SK-N-SH (cell line): ENCODE data around the gene PLD1. TPM values are rescaled to one million over a fixed set of nuclear protein-coding genes. Genes with fewer than 3 reads are reported as not detected.
A peak's percentile ranks its signal among the peaks of the same experiment; 100 is the strongest.

Experiments used
- CTCF ChIA-PET: fragments of 300-600, 350-600 bp; formaldehyde crosslinking; extraction: SDS; loops from one replicate; lab custom pipeline; 2021; lab: Yijun Ruan, JAX
- POLR2A ChIA-PET: fragments of 350-600 bp; sonication (Branson Sonifier 250); formaldehyde crosslinking; extraction: SDS; loops from one replicate; lab custom pipeline; 2020; ENCODE audit warnings: antibody characterized with exemption, inconsistent platforms; lab: Yijun Ruan, JAX
- DNase-seq: peaks from one replicate; pipeline ENCODE4 v3.0.0; 2012
- H2AFZ ChIP-seq: fragments of 200-600 bp; sonication (generic); 2 replicates; pipeline ENCODE4 v1.8.1; 2016; ENCODE audit warnings: antibody characterized with exemption, mild to moderate bottlenecking, low read depth
- H3F3A ChIP-seq: fragments of 200-600 bp; sonication (generic); replicated peaks from 2 replicates; pipeline ENCODE3; 2016; ENCODE audit warnings: antibody characterized with exemption, mild to moderate bottlenecking; ENCODE audit not compliant: insufficient read depth
- H3K27ac ChIP-seq, 2 experiments: fragments of 200-500 bp in 1 of 2; fragments of 200-600 bp in 1 of 2; sonication (Bioruptor generic) in 1 of 2; sonication (generic), shearing (Covaris generic) in 1 of 2; 2 replicates each; pipeline versions ENCODE4 v1.5.1 to v1.6.1; 2014 to 2016; ENCODE audit warnings: low read depth in 2 of 2, inconsistent platforms in 1 of 2, low read length in 1 of 2, mild to moderate bottlenecking in 1 of 2, mixed read lengths in 1 of 2
- H3K27me3 ChIP-seq: fragments of 200-600 bp; sonication (generic), shearing (Covaris generic); 2 replicates; pipeline ENCODE4 v1.6.1; 2016; ENCODE audit warnings: mixed run types; ENCODE audit not compliant: insufficient read depth
- H3K36me3 ChIP-seq, 2 experiments: fragments of 200-500 bp in 1 of 2; fragments of 200-600 bp in 1 of 2; sonication (Bioruptor generic) in 1 of 2; sonication (generic) in 1 of 2; replicated peaks in 1 of 2; 2 replicates each; pipeline versions ENCODE3 to v1.5.1; 2014 to 2016; ENCODE audit warnings: low read length in 1 of 2, mild to moderate bottlenecking in 1 of 2; ENCODE audit not compliant: insufficient read depth in 2 of 2, control insufficient read depth in 1 of 2
- H3K4me1 ChIP-seq, 2 experiments: fragments of 200-500 bp in 1 of 2; fragments of 200-600 bp in 1 of 2; sonication (Bioruptor generic) in 1 of 2; sonication (generic), shearing (Covaris generic) in 1 of 2; 2 replicates each; pipeline versions ENCODE4 v1.5.1 to v1.6.1; 2014 to 2016; ENCODE audit warnings: low read depth in 1 of 2, low read length in 1 of 2, mixed run types in 1 of 2; ENCODE audit not compliant: insufficient read depth in 2 of 2, control insufficient read depth in 1 of 2
- H3K4me2 ChIP-seq: fragments of 200-600 bp; sonication (generic), shearing (Covaris generic); 2 replicates; pipeline ENCODE4 v1.6.1; 2017; ENCODE audit warnings: mixed run types
- H3K4me3 ChIP-seq, 2 experiments: fragments of 200-500 bp in 1 of 2; fragments of 200-600 bp in 1 of 2; sonication (Bioruptor generic) in 1 of 2; sonication (generic), shearing (Covaris generic) in 1 of 2; 2 replicates each; pipeline versions ENCODE4 v1.5.1 to v1.8.1; 2014 to 2016; ENCODE audit warnings: low read depth in 2 of 2, inconsistent platforms in 1 of 2, low read length in 1 of 2, mild to moderate bottlenecking in 1 of 2, mixed read lengths in 1 of 2, moderate library complexity in 1 of 2
- H3K79me2 ChIP-seq: fragments of 200-600 bp; sonication (generic); 2 replicates; pipeline ENCODE4 v1.8.1; 2017; ENCODE audit warnings: mild to moderate bottlenecking; ENCODE audit not compliant: insufficient read depth
- H3K9ac ChIP-seq: fragments of 200-600 bp; sonication (generic); 2 replicates; pipeline ENCODE4 v1.6.1; 2017; ENCODE audit warnings: mixed run types
- H3K9me2 ChIP-seq: fragments of 200-600 bp; sonication (generic); 2 replicates; pipeline ENCODE4 v1.6.1; 2017; ENCODE audit warnings: mixed run types
- H3K9me3 ChIP-seq: fragments of 200-600 bp; sonication (generic); 2 replicates; pipeline ENCODE4 v1.6.1; 2017; ENCODE audit warnings: mixed run types, mild to moderate bottlenecking, moderate library complexity
- H4K20me1 ChIP-seq: fragments of 200-600 bp; sonication (generic); 2 replicates; pipeline ENCODE4 v1.6.1; 2017; ENCODE audit warnings: mild to moderate bottlenecking, mixed run types; ENCODE audit not compliant: insufficient read depth
- FOXJ3 ChIP-seq: sonication (generic); formaldehyde crosslinking; IDR thresholded peaks from 2 replicates; pipeline ENCODE4 v1.5.1; 2020; ENCODE audit warnings: mild to moderate bottlenecking, missing genetic modification reagents
- POLR2AphosphoS5 ChIP-seq: IDR thresholded peaks from 2 replicates; pipeline ENCODE4 v1.6.1; 2012; ENCODE audit warnings: low read depth, low read length
- RFX5 ChIP-seq: IDR thresholded peaks from 2 replicates; pipeline ENCODE4 v1.6.1; 2012; ENCODE audit warnings: mild to moderate bottlenecking, improper control_type of control experiment, low read length
- SIN3A ChIP-seq: IDR thresholded peaks from 2 replicates; pipeline ENCODE4 v1.6.1; 2012; ENCODE audit warnings: low read depth, mild to moderate bottlenecking, low read length, moderate library complexity, borderline replicate concordance
- SMC3 ChIP-seq: IDR thresholded peaks from 2 replicates; pipeline ENCODE4 v1.6.1; 2012; ENCODE audit warnings: low read depth, low read length, improper control_type of control experiment
- TCF12 ChIP-seq: IDR thresholded peaks from 2 replicates; pipeline ENCODE4 v1.4.0; 2012
- YY1 ChIP-seq: IDR thresholded peaks from 2 replicates; pipeline ENCODE4 v1.4.0; 2012; ENCODE audit warnings: low read depth, mild to moderate bottlenecking
- WGBS: methylation state at CpG from one replicate; pipeline ENCODE4 v1.1.6; 2017; ENCODE audit warnings: low lambda C conversion rate; 5-methylcytosine and 5-hydroxymethylcytosine counted together
- polyA plus RNA-seq, 3 experiments: library from polyadenylated mRNA; depleted of rRNA; stranded (reverse); fragments of >200 nt; gene quantifications; 2 replicates each; pipeline ENCODE4 v1.2.3, GENCODE V29; 2012
- TF ChIP-seq, protein P1 (sequence below): fragments of 200-600 bp; sonication (generic); IDR thresholded peaks from 2 replicates; pipeline ENCODE4 v1.6.1; 2017; ENCODE audit warnings: antibody characterized with exemption, mild to moderate bottlenecking, moderate library complexity
- TF ChIP-seq, protein P2 (sequence below): fragments of 150-350 bp; IDR thresholded peaks from 2 replicates; pipeline ENCODE4 v1.6.1; 2016; ENCODE audit warnings: mild to moderate bottlenecking, low read depth, low read length

Gene PLD1
- polyA plus RNA-seq, 1 of the 3 experiments (the other 2 are of a cell fraction) = 6.2 TPM

DNA sequence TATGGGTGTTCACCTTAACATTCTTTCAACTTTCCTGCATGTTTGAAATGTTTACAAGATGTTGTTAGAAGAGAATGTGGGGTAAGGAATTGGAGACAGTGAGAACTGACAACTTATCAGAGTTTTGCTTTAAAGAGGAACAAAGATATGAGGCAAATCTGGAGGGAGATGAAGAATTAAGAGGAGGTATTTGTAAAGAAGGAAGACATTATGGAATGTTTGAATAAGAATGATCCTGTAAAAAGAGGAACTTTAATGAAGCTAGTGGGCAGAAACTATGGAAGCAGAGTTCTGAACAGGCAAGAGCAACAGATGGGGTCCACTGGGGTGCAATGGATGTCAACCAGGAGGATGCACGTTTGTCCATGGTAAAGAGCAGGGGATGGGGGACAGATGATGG lies 27.7 kb downstream of the PLD1 start:
- no peaks in the 10 kb centered on the region for H3K36me3 ChIP-seq
- H3K4me3 ChIP-seq = no peak overlapping the region
- peaks cover 18% of the 10 kb centered on the region for H3F3A ChIP-seq
- ChIA-PET CTCF (no interaction called here), POLR2A (no interaction called here)
- H3K27ac ChIP-seq = no peak overlapping the region
- H3K27me3 ChIP-seq = no peaks in the 10 kb centered on the region
- H3K9me2 ChIP-seq = no peaks in the 10 kb centered on the region
- DNase-seq = no peak
- H2AFZ ChIP-seq = no peak overlapping the region
- WGBS = 63% methylated on average over 1 of the region's 1 CpG
- no peaks in the 10 kb centered on the region for H4K20me1 ChIP-seq
- TF ChIP-seq SIN3A (no peak), SMC3 (no peak), POLR2AphosphoS5 (no peak)
- TF ChIP-seq, protein P1, sequence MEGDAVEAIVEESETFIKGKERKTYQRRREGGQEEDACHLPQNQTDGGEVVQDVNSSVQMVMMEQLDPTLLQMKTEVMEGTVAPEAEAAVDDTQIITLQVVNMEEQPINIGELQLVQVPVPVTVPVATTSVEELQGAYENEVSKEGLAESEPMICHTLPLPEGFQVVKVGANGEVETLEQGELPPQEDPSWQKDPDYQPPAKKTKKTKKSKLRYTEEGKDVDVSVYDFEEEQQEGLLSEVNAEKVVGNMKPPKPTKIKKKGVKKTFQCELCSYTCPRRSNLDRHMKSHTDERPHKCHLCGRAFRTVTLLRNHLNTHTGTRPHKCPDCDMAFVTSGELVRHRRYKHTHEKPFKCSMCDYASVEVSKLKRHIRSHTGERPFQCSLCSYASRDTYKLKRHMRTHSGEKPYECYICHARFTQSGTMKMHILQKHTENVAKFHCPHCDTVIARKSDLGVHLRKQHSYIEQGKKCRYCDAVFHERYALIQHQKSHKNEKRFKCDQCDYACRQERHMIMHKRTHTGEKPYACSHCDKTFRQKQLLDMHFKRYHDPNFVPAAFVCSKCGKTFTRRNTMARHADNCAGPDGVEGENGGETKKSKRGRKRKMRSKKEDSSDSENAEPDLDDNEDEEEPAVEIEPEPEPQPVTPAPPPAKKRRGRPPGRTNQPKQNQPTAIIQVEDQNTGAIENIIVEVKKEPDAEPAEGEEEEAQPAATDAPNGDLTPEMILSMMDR = no peak
- no peaks in the 10 kb centered on the region for H3K9me3 ChIP-seq
- no peaks in the 10 kb centered on the region for H3K4me1 ChIP-seq
- H3K4me2 ChIP-seq = no peak overlapping the region
- no peaks in the 10 kb centered on the region for H3K79me2 ChIP-seq
- no peak overlapping the region for H3K9ac ChIP-seq

GRCh38 chr3:171781711-171782127 lies 28.6 kb downstream of the PLD1 start:
- Histone ChIP-seq H3K79me2 (no peaks in the 10 kb centered on the region), H3K9me3 (no peaks in the 10 kb centered on the region), H3K27me3 (no peaks in the 10 kb centered on the region), H3K4me2 (no peak overlapping the region), H3K4me3 (no peak overlapping the region)
- WGBS = 62% methylated on average over 4 of the region's 4 CpGs
- DNase-seq = no peak
- no peak for TF ChIP-seq RFX5
- TF ChIP-seq TCF12 = peak; percentile 36; the same call in 1 of the 2 replicates
- TF ChIP-seq, all 33 proteins: peak for 1
- Histone ChIP-seq H3K9ac (no peak overlapping the region), H4K20me1 (no peaks in the 10 kb centered on the region), H3K36me3 (no peaks in the 10 kb centered on the region), H3F3A (peaks cover 18% of the 10 kb centered on the region), H3K9me2 (no peaks in the 10 kb centered on the region), H3K4me1 (no peaks in the 10 kb centered on the region), H3K27ac (peak overlapping the region in 1 of 2 experiments; percentile 21; a peak in 2 of 4 replicates), H2AFZ (no peak overlapping the region)
- ChIA-PET POLR2A (no interaction called here), CTCF (interaction anchor here (0.8 to 1.4 kb wide), 2 partner anchors 9 to 20 kb away, joined by 4 to 6 read pairs; no protein-coding TSS in a partner anchor)

- 96% methylated on average over 5 of the region's 5 CpGs for WGBS
- Histone ChIP-seq H2AFZ (no peak overlapping the region), H3K9me3 (no peaks in the 10 kb centered on the region), H3K4me3 (no peak overlapping the region), H3K9me2 (no peaks in the 10 kb centered on the region), H3K36me3 (no peaks in the 10 kb centered on the region), H3K27me3 (no peaks in the 10 kb centered on the region), H3F3A (peaks cover 18% of the 10 kb centered on the region), H4K20me1 (no peaks in the 10 kb centered on the region), H3K4me2 (no peak overlapping the region), H3K4me1 (no peaks in the 10 kb centered on the region), H3K79me2 (no peaks in the 10 kb centered on the region), H3K9ac (no peak overlapping the region), H3K27ac (no peak overlapping the region)
- ChIA-PET POLR2A (no interaction called here), CTCF (no interaction called here)
- no peak for TF ChIP-seq SMC3
- TF ChIP-seq, protein P1 = no peak
- TF ChIP-seq, protein P2, sequence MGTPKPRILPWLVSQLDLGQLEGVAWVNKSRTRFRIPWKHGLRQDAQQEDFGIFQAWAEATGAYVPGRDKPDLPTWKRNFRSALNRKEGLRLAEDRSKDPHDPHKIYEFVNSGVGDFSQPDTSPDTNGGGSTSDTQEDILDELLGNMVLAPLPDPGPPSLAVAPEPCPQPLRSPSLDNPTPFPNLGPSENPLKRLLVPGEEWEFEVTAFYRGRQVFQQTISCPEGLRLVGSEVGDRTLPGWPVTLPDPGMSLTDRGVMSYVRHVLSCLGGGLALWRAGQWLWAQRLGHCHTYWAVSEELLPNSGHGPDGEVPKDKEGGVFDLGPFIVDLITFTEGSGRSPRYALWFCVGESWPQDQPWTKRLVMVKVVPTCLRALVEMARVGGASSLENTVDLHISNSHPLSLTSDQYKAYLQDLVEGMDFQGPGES = no peak
- no peak for TF ChIP-seq YY1
- no peak for TF ChIP-seq FOXJ3 (CRISPR knock-in tag)
- no peak for DNase-seq
Observed at GRCh38 chr3:171778493-171778892, 31.8 kb downstream of the PLD1 start.
